SW 1271 (cell line): ENCODE measurements around the gene RHOD.

Source experiments
- DNase-seq, 2 experiments: peaks; one replicate each; lab custom pipeline; 2025; lab: John Stamatoyannopoulos, UW

RHOD gene

GRCh38 chr11:67117672-67118180 is 61.1 kb downstream of the RHOD start:
- no peak for DNase-seq

GRCh38 chr11:67118181-67118766 is 61.6 kb downstream of the RHOD start:
- DNase-seq = no peak

DNA sequence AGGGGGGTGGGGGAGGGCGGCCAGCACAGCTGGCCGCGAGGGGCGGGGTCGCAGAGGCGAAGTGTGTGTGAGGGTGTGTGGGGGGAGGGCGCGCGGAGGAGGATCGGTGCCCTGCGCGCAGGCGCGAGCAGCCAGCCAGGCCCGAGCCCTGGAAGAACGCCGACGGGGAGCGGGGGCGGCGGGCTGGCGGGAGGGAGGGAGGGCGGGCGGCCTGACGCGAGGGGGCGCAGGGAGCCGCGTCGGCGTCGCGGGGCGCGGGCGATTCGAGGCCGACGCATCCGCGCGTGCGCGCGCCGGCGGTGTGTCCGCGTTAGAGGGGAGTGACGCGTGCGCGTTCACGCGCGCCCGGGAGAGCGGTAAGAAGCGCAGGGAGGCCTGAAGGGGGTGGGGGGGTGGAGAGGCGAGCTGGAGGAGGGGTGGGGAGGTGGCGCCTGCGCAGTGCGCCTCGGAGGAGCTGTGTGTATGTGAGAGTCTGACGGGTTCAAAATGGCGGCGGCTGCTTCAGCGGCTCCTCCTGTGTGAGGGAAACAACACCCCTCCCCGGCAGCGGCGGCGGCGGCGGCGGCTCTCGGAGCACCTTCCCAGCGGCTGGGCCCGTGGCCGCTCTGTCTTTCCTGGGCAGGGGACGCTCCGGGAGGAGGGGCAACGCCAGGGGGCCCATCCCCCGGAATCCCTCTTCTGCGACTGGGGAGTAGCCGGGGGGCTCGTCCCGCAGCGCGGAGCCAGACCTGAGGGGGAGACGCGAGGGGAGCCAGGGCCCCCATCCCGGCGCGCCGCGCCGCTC is 62.3 kb downstream of the RHOD start, which contains the start of gene KDM2A:
Gene KDM2A, plus strand, starts transcription at position 463 of the 784 bp plus-strand sequence. CDS start 2,054 bp downstream, outside the sequence.
- DNase-seq = peak; percentile 89 to 96

GRCh38 chr11:67119585-67120391 is 63.1 kb downstream of the RHOD start:
- peak in 1 of 2 experiments; percentile 46 for DNase-seq

DNA sequence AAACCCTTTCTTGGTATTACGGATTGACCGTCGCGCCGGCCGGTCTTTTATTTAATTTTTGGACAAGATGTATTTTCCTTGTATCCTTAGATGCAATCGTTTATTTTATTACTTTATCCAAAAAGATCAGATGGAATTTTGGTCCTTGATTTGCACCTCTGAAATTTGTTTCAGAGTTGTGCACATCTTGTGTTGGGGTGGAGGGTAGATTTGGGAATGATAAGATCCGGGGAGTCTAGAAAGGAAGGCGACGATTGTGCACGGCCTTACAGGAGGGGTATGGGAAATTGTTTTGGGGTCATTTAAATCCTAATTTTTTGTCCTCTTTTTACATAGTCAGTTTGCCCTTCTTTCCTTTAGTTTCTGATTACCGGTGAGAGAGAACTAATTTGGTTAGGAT is 63.8 kb downstream of the RHOD start:
- no peak for DNase-seq

GRCh38 chr11:67120881-67121710 is 64.4 kb downstream of the RHOD start:
- DNase-seq = no peak
